SK-N-SH (cell line): Measurements from ENCODE around the gene SCYGR6. TPM values are rescaled to one million over a fixed set of nuclear protein-coding genes. Genes with fewer than 3 reads are reported as not detected.

ENCODE experiments used
- CTCF ChIA-PET: fragments of 300-600, 350-600 bp; formaldehyde crosslinking; extraction: SDS; loops from one replicate; lab custom pipeline; 2021; lab: Yijun Ruan, JAX
- POLR2A ChIA-PET: fragments of 350-600 bp; sonication (Branson Sonifier 250); formaldehyde crosslinking; extraction: SDS; loops from one replicate; lab custom pipeline; 2020; ENCODE audit warnings: antibody characterized with exemption, inconsistent platforms; lab: Yijun Ruan, JAX
- DNase-seq: peaks from one replicate; pipeline ENCODE4 v3.0.0; 2012
- H2AFZ ChIP-seq: fragments of 200-600 bp; sonication (generic); 2 replicates; pipeline ENCODE4 v1.8.1; 2016; ENCODE audit warnings: antibody characterized with exemption, mild to moderate bottlenecking, low read depth
- H3F3A ChIP-seq: fragments of 200-600 bp; sonication (generic); replicated peaks from 2 replicates; pipeline ENCODE3; 2016; ENCODE audit warnings: antibody characterized with exemption, mild to moderate bottlenecking; ENCODE audit not compliant: insufficient read depth
- H3K27ac ChIP-seq, 2 experiments: fragments of 200-500 bp in 1 of 2; fragments of 200-600 bp in 1 of 2; sonication (Bioruptor generic) in 1 of 2; sonication (generic), shearing (Covaris generic) in 1 of 2; 2 replicates each; pipeline versions ENCODE4 v1.5.1 to v1.6.1; 2014 to 2016; ENCODE audit warnings: low read depth in 2 of 2, inconsistent platforms in 1 of 2, low read length in 1 of 2, mild to moderate bottlenecking in 1 of 2, mixed read lengths in 1 of 2
- H3K27me3 ChIP-seq: fragments of 200-600 bp; sonication (generic), shearing (Covaris generic); 2 replicates; pipeline ENCODE4 v1.6.1; 2016; ENCODE audit warnings: mixed run types; ENCODE audit not compliant: insufficient read depth
- H3K36me3 ChIP-seq, 2 experiments: fragments of 200-500 bp in 1 of 2; fragments of 200-600 bp in 1 of 2; sonication (Bioruptor generic) in 1 of 2; sonication (generic) in 1 of 2; replicated peaks in 1 of 2; 2 replicates each; pipeline versions ENCODE3 to v1.5.1; 2014 to 2016; ENCODE audit warnings: low read length in 1 of 2, mild to moderate bottlenecking in 1 of 2; ENCODE audit not compliant: insufficient read depth in 2 of 2, control insufficient read depth in 1 of 2
- H3K4me1 ChIP-seq, 2 experiments: fragments of 200-500 bp in 1 of 2; fragments of 200-600 bp in 1 of 2; sonication (Bioruptor generic) in 1 of 2; sonication (generic), shearing (Covaris generic) in 1 of 2; 2 replicates each; pipeline versions ENCODE4 v1.5.1 to v1.6.1; 2014 to 2016; ENCODE audit warnings: low read depth in 1 of 2, low read length in 1 of 2, mixed run types in 1 of 2; ENCODE audit not compliant: insufficient read depth in 2 of 2, control insufficient read depth in 1 of 2
- H3K4me2 ChIP-seq: fragments of 200-600 bp; sonication (generic), shearing (Covaris generic); 2 replicates; pipeline ENCODE4 v1.6.1; 2017; ENCODE audit warnings: mixed run types
- H3K4me3 ChIP-seq, 2 experiments: fragments of 200-500 bp in 1 of 2; fragments of 200-600 bp in 1 of 2; sonication (Bioruptor generic) in 1 of 2; sonication (generic), shearing (Covaris generic) in 1 of 2; 2 replicates each; pipeline versions ENCODE4 v1.5.1 to v1.8.1; 2014 to 2016; ENCODE audit warnings: low read depth in 2 of 2, inconsistent platforms in 1 of 2, low read length in 1 of 2, mild to moderate bottlenecking in 1 of 2, mixed read lengths in 1 of 2, moderate library complexity in 1 of 2
- H3K79me2 ChIP-seq: fragments of 200-600 bp; sonication (generic); 2 replicates; pipeline ENCODE4 v1.8.1; 2017; ENCODE audit warnings: mild to moderate bottlenecking; ENCODE audit not compliant: insufficient read depth
- H3K9ac ChIP-seq: fragments of 200-600 bp; sonication (generic); 2 replicates; pipeline ENCODE4 v1.6.1; 2017; ENCODE audit warnings: mixed run types
- H3K9me2 ChIP-seq: fragments of 200-600 bp; sonication (generic); 2 replicates; pipeline ENCODE4 v1.6.1; 2017; ENCODE audit warnings: mixed run types
- H3K9me3 ChIP-seq: fragments of 200-600 bp; sonication (generic); 2 replicates; pipeline ENCODE4 v1.6.1; 2017; ENCODE audit warnings: mixed run types, mild to moderate bottlenecking, moderate library complexity
- H4K20me1 ChIP-seq: fragments of 200-600 bp; sonication (generic); 2 replicates; pipeline ENCODE4 v1.6.1; 2017; ENCODE audit warnings: mild to moderate bottlenecking, mixed run types; ENCODE audit not compliant: insufficient read depth
- CHD2 ChIP-seq: fragments of 150-350 bp; IDR thresholded peaks from 2 replicates; pipeline ENCODE4 v1.6.1; 2018; ENCODE audit warnings: low read length; ENCODE audit not compliant: partially characterized antibody
- ELF1 ChIP-seq: IDR thresholded peaks from 2 replicates; pipeline ENCODE4 v1.4.0; 2012
- FOXJ3 ChIP-seq: sonication (generic); formaldehyde crosslinking; IDR thresholded peaks from 2 replicates; pipeline ENCODE4 v1.5.1; 2020; ENCODE audit warnings: mild to moderate bottlenecking, missing genetic modification reagents
- FOXM1 ChIP-seq: IDR thresholded peaks from 2 replicates; pipeline ENCODE4 v1.4.0; 2012; ENCODE audit warnings: low read depth, mild to moderate bottlenecking
- GATA2 ChIP-seq: sonication (generic); formaldehyde crosslinking; IDR thresholded peaks from 2 replicates; pipeline ENCODE4 v1.5.0; 2020; ENCODE audit warnings: mild to moderate bottlenecking, missing genetic modification reagents
- JUND ChIP-seq: IDR thresholded peaks from 2 replicates; pipeline ENCODE4 v1.4.0; 2012
- MXI1 ChIP-seq: IDR thresholded peaks from 2 replicates; pipeline ENCODE4 v1.6.1; 2012; ENCODE audit warnings: mild to moderate bottlenecking, low read depth, low read length, improper control_type of control experiment
- NFIC ChIP-seq: IDR thresholded peaks from 2 replicates; pipeline ENCODE4 v1.4.0; 2012; ENCODE audit warnings: borderline replicate concordance
- NRF1 ChIP-seq: IDR thresholded peaks from 2 replicates; pipeline ENCODE4 v1.6.1; 2012; ENCODE audit warnings: low read depth, mild to moderate bottlenecking, low read length
- POLR2AphosphoS5 ChIP-seq: IDR thresholded peaks from 2 replicates; pipeline ENCODE4 v1.6.1; 2012; ENCODE audit warnings: low read depth, low read length
- RFX5 ChIP-seq: IDR thresholded peaks from 2 replicates; pipeline ENCODE4 v1.6.1; 2012; ENCODE audit warnings: mild to moderate bottlenecking, improper control_type of control experiment, low read length
- RXRA ChIP-seq: IDR thresholded peaks from 2 replicates; pipeline ENCODE4 v1.4.0; 2012; ENCODE audit warnings: low read depth, mild to moderate bottlenecking, borderline replicate concordance
- SIN3A ChIP-seq: IDR thresholded peaks from 2 replicates; pipeline ENCODE4 v1.6.1; 2012; ENCODE audit warnings: low read depth, mild to moderate bottlenecking, low read length, moderate library complexity, borderline replicate concordance
- TAF1 ChIP-seq: IDR thresholded peaks from 2 replicates; pipeline ENCODE4 v1.6.1; 2012; ENCODE audit warnings: low read depth, mild to moderate bottlenecking, low read length, moderate library complexity, borderline replicate concordance
- USF2 ChIP-seq: fragments of 150-350 bp; IDR thresholded peaks from 2 replicates; pipeline ENCODE4 v1.6.1; 2017; ENCODE audit warnings: antibody characterized with exemption, low read length, low read depth, borderline replicate concordance
- WGBS: methylation state at CpG from one replicate; pipeline ENCODE4 v1.1.6; 2017; ENCODE audit warnings: low lambda C conversion rate; 5-methylcytosine and 5-hydroxymethylcytosine counted together
- polyA plus RNA-seq, 3 experiments: library from polyadenylated mRNA; depleted of rRNA; stranded (reverse); fragments of >200 nt; gene quantifications; 2 replicates each; pipeline ENCODE4 v1.2.3, GENCODE V29; 2012
- TF ChIP-seq, protein P1 (sequence below): IDR thresholded peaks from 2 replicates; pipeline ENCODE4 v1.4.0; 2012; ENCODE audit warnings: low read depth
- TF ChIP-seq, protein P2 (sequence below): IDR thresholded peaks from 2 replicates; pipeline ENCODE4 v1.4.0; 2012; ENCODE audit warnings: low read depth, borderline replicate concordance
- TF ChIP-seq, protein P3 (sequence below): IDR thresholded peaks from 2 replicates; pipeline ENCODE4; 2012

The SCYGR6 gene
- polyA plus RNA-seq, 1 of the 3 experiments (the other 2 are of a cell fraction), result not detected

DNA sequence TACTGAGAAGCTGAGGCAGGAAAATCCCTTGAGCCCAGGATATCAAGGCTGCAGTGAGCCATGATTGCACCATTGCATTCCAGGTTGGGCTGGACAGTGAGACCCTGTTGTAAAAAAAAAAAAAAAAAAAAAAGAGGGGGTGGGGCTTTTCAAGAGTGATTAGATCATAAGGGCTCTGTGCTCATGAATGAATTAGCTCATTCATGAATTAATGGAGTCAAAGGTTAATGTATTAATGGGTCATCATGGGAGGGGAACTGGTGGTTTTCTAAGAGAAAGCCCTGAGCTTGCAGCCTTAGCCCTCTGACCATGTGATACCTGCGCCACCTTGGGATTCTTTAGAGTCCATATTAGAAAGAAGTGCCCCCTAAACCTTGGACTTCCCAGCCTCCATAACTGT lies 11.3 kb downstream of the SCYGR6 start:
- H3K27me3 ChIP-seq, result peaks cover 63% of the 10 kb centered on the region; the same call in 1 of the 2 replicates
- no peak overlapping the region for H3K4me2 ChIP-seq
- no peaks in the 10 kb centered on the region for H3F3A ChIP-seq
- DNase-seq, result no peak
- H3K4me3 ChIP-seq, result no peak overlapping the region
- H3K9me2 ChIP-seq, result no peaks in the 10 kb centered on the region
- ChIA-PET POLR2A (no interaction called here), CTCF (no interaction called here)
- no peak overlapping the region for H2AFZ ChIP-seq
- no peaks in the 10 kb centered on the region for H4K20me1 ChIP-seq
- TF ChIP-seq RXRA (no peak), MXI1 (no peak), ELF1 (no peak), FOXJ3 (CRISPR knock-in tag) (no peak), CHD2 (no peak), SIN3A (no peak), FOXM1 (no peak), NRF1 (no peak), POLR2AphosphoS5 (no peak), JUND (no peak), USF2 (no peak), TAF1 (no peak), GATA2 (CRISPR knock-in tag) (no peak), NFIC (no peak), RFX5 (no peak)
- TF ChIP-seq, protein P1, sequence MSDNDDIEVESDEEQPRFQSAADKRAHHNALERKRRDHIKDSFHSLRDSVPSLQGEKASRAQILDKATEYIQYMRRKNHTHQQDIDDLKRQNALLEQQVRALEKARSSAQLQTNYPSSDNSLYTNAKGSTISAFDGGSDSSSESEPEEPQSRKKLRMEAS, result no peak
- TF ChIP-seq, protein P2, sequence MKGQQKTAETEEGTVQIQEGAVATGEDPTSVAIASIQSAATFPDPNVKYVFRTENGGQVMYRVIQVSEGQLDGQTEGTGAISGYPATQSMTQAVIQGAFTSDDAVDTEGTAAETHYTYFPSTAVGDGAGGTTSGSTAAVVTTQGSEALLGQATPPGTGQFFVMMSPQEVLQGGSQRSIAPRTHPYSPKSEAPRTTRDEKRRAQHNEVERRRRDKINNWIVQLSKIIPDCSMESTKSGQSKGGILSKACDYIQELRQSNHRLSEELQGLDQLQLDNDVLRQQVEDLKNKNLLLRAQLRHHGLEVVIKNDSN, result no peak
- TF ChIP-seq, protein P3, sequence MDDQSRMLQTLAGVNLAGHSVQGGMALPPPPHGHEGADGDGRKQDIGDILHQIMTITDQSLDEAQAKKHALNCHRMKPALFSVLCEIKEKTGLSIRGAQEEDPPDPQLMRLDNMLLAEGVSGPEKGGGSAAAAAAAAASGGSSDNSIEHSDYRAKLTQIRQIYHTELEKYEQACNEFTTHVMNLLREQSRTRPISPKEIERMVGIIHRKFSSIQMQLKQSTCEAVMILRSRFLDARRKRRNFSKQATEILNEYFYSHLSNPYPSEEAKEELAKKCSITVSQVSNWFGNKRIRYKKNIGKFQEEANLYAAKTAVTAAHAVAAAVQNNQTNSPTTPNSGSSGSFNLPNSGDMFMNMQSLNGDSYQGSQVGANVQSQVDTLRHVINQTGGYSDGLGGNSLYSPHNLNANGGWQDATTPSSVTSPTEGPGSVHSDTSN, result no peak
- no peak overlapping the region for H3K9ac ChIP-seq
- no peaks in the 10 kb centered on the region for H3K36me3 ChIP-seq
- peaks cover 3 to 4% of the 10 kb centered on the region in 2 experiments; a peak in 1 of 4 replicates for H3K4me1 ChIP-seq
- H3K9me3 ChIP-seq, result no peaks in the 10 kb centered on the region
- WGBS, result 73% methylated on average over 1 of the region's 1 CpG
- no peaks in the 10 kb centered on the region for H3K79me2 ChIP-seq
- H3K27ac ChIP-seq, result no peak overlapping the region
